PC-3 (cell line): ENCODE measurements around the gene WSCD2. TPM values are rescaled to one million over a fixed set of nuclear protein-coding genes. Genes with fewer than 3 reads are reported as not detected.

Source experiments
- ATAC-seq: fragments of 200-7000 bp; cut with Tn5 transposase; 2 replicates; pipeline ENCODE4 v1.9.1; 2020; ENCODE audit warnings: mild to moderate bottlenecking, moderate library complexity
- BruUV-seq: library from RNA; stranded (reverse); fragments of 400-500 nt; replicated peaks from 2 replicates; lab custom pipeline; 2021; lab: Mats Ljungman, UMichigan
- CTCF ChIA-PET: fragments of 300-600 bp; sonication (Branson Sonifier 250); formaldehyde crosslinking; loops from one replicate; lab custom pipeline; 2022; ENCODE audit warnings: antibody characterized with exemption; lab: Charles Lee
- POLR2A ChIA-PET: fragments of 300-600 bp; sonication (Branson Sonifier 250); formaldehyde crosslinking; loops from one replicate; lab custom pipeline; 2022; ENCODE audit warnings: antibody characterized with exemption; ENCODE audit not compliant: unreplicated experiment; lab: Charles Lee
- DNase-seq: peaks from one replicate; pipeline ENCODE4 v3.0.0-alpha.2; 2015
- H2AFZ ChIP-seq: fragments of 300-600 bp; sonication (generic); 2 replicates; pipeline ENCODE4 v1.6.0; 2016; ENCODE audit warnings: antibody characterized with exemption, low read length
- H3F3A ChIP-seq: fragments of 300-600 bp; sonication (generic); one replicate; pipeline ENCODE4 v1.6.0; 2017; ENCODE audit warnings: antibody characterized with exemption, low read length, control low read depth, mild to moderate bottlenecking; ENCODE audit not compliant: unreplicated experiment
- H3K27ac ChIP-seq: fragments of 300-600 bp; sonication (generic); 2 replicates; pipeline ENCODE4 v1.5.1; 2016; ENCODE audit warnings: mild to moderate bottlenecking, low read length
- H3K27me3 ChIP-seq: fragments of 300-600 bp; sonication (generic); 2 replicates; pipeline ENCODE4 v1.6.1; 2016; ENCODE audit warnings: low read length, mixed read lengths
- H3K36me3 ChIP-seq: fragments of 300-600 bp; sonication (generic); 2 replicates; pipeline ENCODE4 v1.6.1; 2016; ENCODE audit warnings: low read depth, mixed run types, low read length, mixed read lengths
- H3K4me1 ChIP-seq: fragments of 300-600 bp; sonication (generic); 2 replicates; pipeline ENCODE4 v1.5.1; 2016; ENCODE audit warnings: low read length; ENCODE audit not compliant: insufficient read depth
- H3K4me2 ChIP-seq: fragments of 300-600 bp; sonication (generic); 2 replicates; pipeline ENCODE4 v1.6.0; 2016; ENCODE audit warnings: low read length
- H3K4me3 ChIP-seq: fragments of 300-600 bp; sonication (generic); 2 replicates; pipeline ENCODE4 v1.5.1; 2016; ENCODE audit warnings: mild to moderate bottlenecking, low read length, mixed read lengths
- H3K79me2 ChIP-seq: fragments of 300-600 bp; sonication (generic); 2 replicates; pipeline ENCODE4 v1.6.1; 2017; ENCODE audit warnings: low read length, mixed read lengths
- H3K9ac ChIP-seq: fragments of 300-600 bp; sonication (generic); 2 replicates; pipeline ENCODE4 v1.6.0; 2016; ENCODE audit warnings: mild to moderate bottlenecking, low read length
- H3K9me2 ChIP-seq: fragments of 300-600 bp; sonication (generic); replicated peaks from 2 replicates; pipeline ENCODE4 v1.6.1; 2016; ENCODE audit warnings: mixed run types, low read length, mixed read lengths
- H3K9me3 ChIP-seq: fragments of 300-600 bp; sonication (generic); 2 replicates; pipeline ENCODE4 v1.6.1; 2016; ENCODE audit warnings: low read length, mixed read lengths
- H4K20me1 ChIP-seq: fragments of 300-600 bp; sonication (generic); 2 replicates; pipeline ENCODE4 v1.6.1; 2016; ENCODE audit warnings: low read length, mixed read lengths
- EZH2 ChIP-seq: fragments of 300-600 bp; sonication (generic); IDR thresholded peaks from one replicate; pipeline ENCODE4 v1.6.1; 2017; ENCODE audit warnings: antibody characterized with exemption, mild to moderate bottlenecking, low read length; ENCODE audit not compliant: unreplicated experiment
- EZH2phosphoT487 ChIP-seq: fragments of 300-600 bp; sonication (generic); IDR thresholded peaks from 2 replicates; pipeline ENCODE4 v1.6.1; 2018; ENCODE audit warnings: mild to moderate bottlenecking, antibody characterized with exemption, low read length, borderline replicate concordance
- intact Hi-C: fragments of 100-400 bp; cut with micrococcal nuclease; formaldehyde crosslinking; loops from 2 replicates; pipeline ENCODE4 v1.9.0; 2023
- total RNA-seq: library from RNA; depleted of rRNA; stranded (reverse); fragments of >200 nt; gene quantifications from 2 replicates; pipeline ENCODE4 v1.2.3, GENCODE V29; 2014
- TF ChIP-seq, protein P1 (sequence below): fragments of 300-600 bp; sonication (generic); conservative IDR thresholded peaks from 2 replicates; pipeline ENCODE4 v1.5.1; 2017; ENCODE audit warnings: antibody characterized with exemption, low read depth, mild to moderate bottlenecking, low read length

WSCD2 gene
- total RNA-seq, 1 experiment from 2014 or later = not detected

- H3K27me3 ChIP-seq = peaks cover 76% of the 10 kb centered on the region
- intact Hi-C loops = no loop called here
- no peak overlapping the region for H3K27ac ChIP-seq
- no peaks in the 10 kb centered on the region for H3K79me2 ChIP-seq
- TF ChIP-seq, protein P1, sequence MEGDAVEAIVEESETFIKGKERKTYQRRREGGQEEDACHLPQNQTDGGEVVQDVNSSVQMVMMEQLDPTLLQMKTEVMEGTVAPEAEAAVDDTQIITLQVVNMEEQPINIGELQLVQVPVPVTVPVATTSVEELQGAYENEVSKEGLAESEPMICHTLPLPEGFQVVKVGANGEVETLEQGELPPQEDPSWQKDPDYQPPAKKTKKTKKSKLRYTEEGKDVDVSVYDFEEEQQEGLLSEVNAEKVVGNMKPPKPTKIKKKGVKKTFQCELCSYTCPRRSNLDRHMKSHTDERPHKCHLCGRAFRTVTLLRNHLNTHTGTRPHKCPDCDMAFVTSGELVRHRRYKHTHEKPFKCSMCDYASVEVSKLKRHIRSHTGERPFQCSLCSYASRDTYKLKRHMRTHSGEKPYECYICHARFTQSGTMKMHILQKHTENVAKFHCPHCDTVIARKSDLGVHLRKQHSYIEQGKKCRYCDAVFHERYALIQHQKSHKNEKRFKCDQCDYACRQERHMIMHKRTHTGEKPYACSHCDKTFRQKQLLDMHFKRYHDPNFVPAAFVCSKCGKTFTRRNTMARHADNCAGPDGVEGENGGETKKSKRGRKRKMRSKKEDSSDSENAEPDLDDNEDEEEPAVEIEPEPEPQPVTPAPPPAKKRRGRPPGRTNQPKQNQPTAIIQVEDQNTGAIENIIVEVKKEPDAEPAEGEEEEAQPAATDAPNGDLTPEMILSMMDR = no peak
- TF ChIP-seq EZH2phosphoT487 = no peak
- TF ChIP-seq EZH2 = no peak
- no peaks in the 10 kb centered on the region for H3F3A ChIP-seq
- ChIA-PET POLR2A (no interaction called here), CTCF (no interaction called here)
- no peaks in the 10 kb centered on the region for H3K9me2 ChIP-seq
- no peaks in the 10 kb centered on the region for H3K9me3 ChIP-seq
- no peaks in the 10 kb centered on the region for H4K20me1 ChIP-seq
- BruUV-seq = no TSS peak
- no peaks in the 10 kb centered on the region for H3K36me3 ChIP-seq
- H3K4me2 ChIP-seq = no peak overlapping the region
- H2AFZ ChIP-seq = no peak overlapping the region
- DNase-seq (no peak), ATAC-seq (no peak)
- no peaks in the 10 kb centered on the region for H3K4me1 ChIP-seq
- no peak overlapping the region for H3K9ac ChIP-seq
- no peak overlapping the region for H3K4me3 ChIP-seq
Measured at GRCh38 chr12:108135627-108136026, 6.5 kb downstream of the WSCD2 start.

DNA sequence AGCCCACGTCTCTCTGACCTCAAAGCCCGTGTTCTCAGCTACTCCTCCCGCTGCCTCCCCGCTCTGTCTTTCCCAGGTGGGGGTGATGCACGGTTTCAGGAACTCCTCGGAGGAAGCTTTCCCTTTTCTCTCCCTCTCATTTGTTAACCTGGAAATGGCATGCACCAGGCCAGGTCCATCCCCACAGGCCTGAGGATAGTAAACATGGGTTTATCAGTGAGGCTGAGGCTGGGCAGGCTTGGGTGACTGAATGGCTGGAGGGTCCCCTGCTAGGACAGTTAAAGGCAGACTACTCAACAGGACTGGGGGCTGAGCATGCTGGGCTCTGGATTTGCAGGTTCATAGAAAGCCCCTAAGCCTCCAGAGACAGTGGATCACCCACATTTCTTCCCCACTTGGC, 7.6 kb downstream of the WSCD2 start:
- TF ChIP-seq EZH2phosphoT487 = no peak
- TF ChIP-seq, protein P1 = no peak
- no peak for TF ChIP-seq EZH2
- intact Hi-C loops = no loop called here

DNA sequence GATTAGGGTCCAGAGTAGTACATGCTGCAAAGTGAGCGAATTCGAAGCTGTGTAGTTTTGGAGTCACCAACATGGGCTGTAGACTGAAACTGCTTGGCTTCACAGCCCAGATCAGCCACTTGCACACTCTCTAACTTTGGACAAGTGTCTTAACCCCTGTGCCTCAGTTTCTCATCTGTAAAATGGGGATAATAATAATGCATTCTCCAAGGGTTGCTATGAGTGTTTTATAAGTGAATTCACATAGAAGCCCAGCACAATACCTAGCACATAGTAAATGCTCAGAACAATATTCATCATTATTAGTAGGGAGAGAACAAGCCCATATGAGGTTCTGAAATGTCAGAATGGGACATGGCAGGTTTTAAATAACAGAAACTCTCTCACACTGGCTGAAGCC, 10.4 kb downstream of the WSCD2 start:
- Histone ChIP-seq H4K20me1 (no peaks in the 10 kb centered on the region), H3K27me3 (peaks cover 54% of the 10 kb centered on the region), H3K4me1 (no peaks in the 10 kb centered on the region), H3K9ac (no peak overlapping the region), H3K9me2 (no peaks in the 10 kb centered on the region), H3K9me3 (no peaks in the 10 kb centered on the region), H3K36me3 (no peaks in the 10 kb centered on the region), H3K79me2 (no peaks in the 10 kb centered on the region), H3K4me3 (no peak overlapping the region), H3F3A (no peaks in the 10 kb centered on the region), H3K27ac (no peak overlapping the region), H2AFZ (no peak overlapping the region), H3K4me2 (no peak overlapping the region)
- BruUV-seq = no TSS peak
- no peak for TF ChIP-seq EZH2phosphoT487
- TF ChIP-seq, protein P1 = no peak
- no peak for TF ChIP-seq EZH2
- DNase-seq = no peak
- no peak for ATAC-seq
- CTCF ChIA-PET = no interaction called here
- POLR2A ChIA-PET = no interaction called here
- intact Hi-C loops = no loop called here

More for the DNA sequence above, 7.6 kb downstream of the WSCD2 start:
- no peak overlapping the region for H3K4me3 ChIP-seq
- ChIA-PET CTCF (no interaction called here), POLR2A (no interaction called here)
- no TSS peak for BruUV-seq
- no peak overlapping the region for H3K27ac ChIP-seq
- no peaks in the 10 kb centered on the region for H3K4me1 ChIP-seq
- no peak overlapping the region for H3K4me2 ChIP-seq
- no peaks in the 10 kb centered on the region for H3F3A ChIP-seq
- H3K27me3 ChIP-seq = peaks cover 75% of the 10 kb centered on the region
- H3K36me3 ChIP-seq = no peaks in the 10 kb centered on the region
- H3K79me2 ChIP-seq = no peaks in the 10 kb centered on the region
- H2AFZ ChIP-seq = no peak overlapping the region
- no peaks in the 10 kb centered on the region for H4K20me1 ChIP-seq
- no peaks in the 10 kb centered on the region for H3K9me2 ChIP-seq
- no peaks in the 10 kb centered on the region for H3K9me3 ChIP-seq
- no peak for DNase-seq
- ATAC-seq = no peak
- no peak overlapping the region for H3K9ac ChIP-seq
